GM13976 (cell line): ENCODE results near the gene PLEKHG5.
A peak's percentile ranks its signal among the peaks of the same experiment; 100 is the strongest.

ENCODE experiments used
- DNase-seq: peaks from one replicate; pipeline ENCODE4 v3.0.0; 2012; ENCODE audit warnings: low spot score
- CTCF ChIP-seq: IDR thresholded peaks from 2 replicates; pipeline ENCODE4 v1.5.1; 2012; ENCODE audit warnings: borderline replicate concordance, mild to moderate bottlenecking; ENCODE audit not compliant: insufficient read depth; ENCODE audit errors: extremely low read depth, missing control alignments, control extremely low read depth
- in situ Hi-C: fragments of 300-500 bp; cut with MboI; formaldehyde crosslinking; loops from one replicate; pipeline ENCODE4 v1.12.0; 2022; ENCODE audit warnings: low sequenced_read_pairs, mixed read lengths, inconsistent platforms; ENCODE audit not compliant: unreplicated experiment

The PLEKHG5 gene

GRCh38 chr1:6487804-6488484, 3.5 kb downstream of the PLEKHG5 start:
- no peak for DNase-seq
- no peak for TF ChIP-seq CTCF
- in situ Hi-C loops = no loop called here

- peak; percentile 91 for DNase-seq
- TF ChIP-seq CTCF = peak; percentile 93
- in situ Hi-C loops = no loop called here
Observed at GRCh38 chr1:6486433-6487011, 4.9 kb downstream of the PLEKHG5 start.

- no peak for TF ChIP-seq CTCF
- in situ Hi-C loops = no loop called here
- peak; percentile 62 for DNase-seq
Observed at GRCh38 chr1:6485168-6486101, 6.0 kb downstream of the PLEKHG5 start.

GRCh38 chr1:6484826-6485167, 6.7 kb downstream of the PLEKHG5 start:
- in situ Hi-C loops = no loop called here
- no peak for TF ChIP-seq CTCF
- DNase-seq = no peak

GRCh38 chr1:6483761-6484117, 7.7 kb downstream of the PLEKHG5 start:
- TF ChIP-seq CTCF = no peak
- in situ Hi-C loops = no loop called here
- no peak for DNase-seq

GRCh38 chr1:6483017-6483760, 8.3 kb downstream of the PLEKHG5 start:
- in situ Hi-C loops = no loop called here
- DNase-seq = no peak
- no peak for TF ChIP-seq CTCF
